Measurements from ENCODE around the gene VASH1.
A peak's percentile ranks its signal among the peaks of the same experiment; 100 is the strongest.

Gene VASH1

DNA sequence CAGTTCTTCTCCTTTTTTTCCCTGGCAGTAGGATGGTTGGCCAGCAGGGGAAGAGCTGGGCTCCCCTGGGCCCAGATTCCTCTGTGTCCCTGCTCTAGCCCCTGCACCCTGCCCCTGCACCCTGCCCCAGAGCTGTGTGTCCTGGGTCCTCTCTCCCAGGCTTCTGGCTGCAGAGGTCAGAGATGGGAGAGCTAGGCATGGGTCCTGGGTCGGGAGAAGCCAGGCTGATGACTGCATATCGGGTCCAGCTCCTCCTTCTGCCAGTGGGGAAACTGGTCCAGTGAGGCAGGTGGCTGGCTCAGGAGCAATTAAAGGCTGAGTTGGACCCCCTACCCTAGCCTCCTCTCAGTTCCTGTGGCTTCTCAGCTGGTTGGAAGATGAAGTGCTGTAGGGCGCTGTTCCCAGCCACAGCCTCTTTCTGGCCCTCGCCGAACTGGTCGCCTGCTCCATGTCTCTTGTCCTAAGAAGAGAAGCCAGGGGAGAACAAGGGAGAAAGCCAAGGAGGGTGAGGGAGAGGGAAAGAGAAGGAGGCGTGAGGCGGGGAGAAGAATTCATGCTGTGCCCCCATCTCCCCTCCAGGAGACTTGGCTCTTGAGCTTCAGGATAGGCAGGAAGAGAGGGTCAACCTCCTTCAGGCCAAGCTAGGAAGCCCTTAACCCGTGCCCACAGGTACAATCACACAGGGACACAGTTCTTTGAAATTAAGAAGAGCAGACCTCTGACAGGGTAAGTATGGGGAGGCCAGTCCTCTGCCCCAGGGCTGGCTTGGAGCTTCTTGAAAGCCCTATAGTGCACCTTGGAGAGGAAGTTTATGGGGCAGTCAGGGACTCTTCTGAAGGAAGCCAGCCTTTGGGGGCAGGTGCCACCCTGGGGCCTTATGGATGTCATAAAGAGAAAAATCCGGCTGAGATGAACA, 9.5 kb downstream of the VASH1 start:
- no peak overlapping the region for H3K27ac ChIP-seq
- no peak for DNase-seq (ENCODE audit: low read depth, low spot score)

- H3K27ac ChIP-seq: no peak overlapping the region
- no peak for DNase-seq (ENCODE audit: low read depth, low spot score)
Measured at GRCh38 chr14:76771437-76771980, 10.2 kb downstream of the VASH1 start.

DNA sequence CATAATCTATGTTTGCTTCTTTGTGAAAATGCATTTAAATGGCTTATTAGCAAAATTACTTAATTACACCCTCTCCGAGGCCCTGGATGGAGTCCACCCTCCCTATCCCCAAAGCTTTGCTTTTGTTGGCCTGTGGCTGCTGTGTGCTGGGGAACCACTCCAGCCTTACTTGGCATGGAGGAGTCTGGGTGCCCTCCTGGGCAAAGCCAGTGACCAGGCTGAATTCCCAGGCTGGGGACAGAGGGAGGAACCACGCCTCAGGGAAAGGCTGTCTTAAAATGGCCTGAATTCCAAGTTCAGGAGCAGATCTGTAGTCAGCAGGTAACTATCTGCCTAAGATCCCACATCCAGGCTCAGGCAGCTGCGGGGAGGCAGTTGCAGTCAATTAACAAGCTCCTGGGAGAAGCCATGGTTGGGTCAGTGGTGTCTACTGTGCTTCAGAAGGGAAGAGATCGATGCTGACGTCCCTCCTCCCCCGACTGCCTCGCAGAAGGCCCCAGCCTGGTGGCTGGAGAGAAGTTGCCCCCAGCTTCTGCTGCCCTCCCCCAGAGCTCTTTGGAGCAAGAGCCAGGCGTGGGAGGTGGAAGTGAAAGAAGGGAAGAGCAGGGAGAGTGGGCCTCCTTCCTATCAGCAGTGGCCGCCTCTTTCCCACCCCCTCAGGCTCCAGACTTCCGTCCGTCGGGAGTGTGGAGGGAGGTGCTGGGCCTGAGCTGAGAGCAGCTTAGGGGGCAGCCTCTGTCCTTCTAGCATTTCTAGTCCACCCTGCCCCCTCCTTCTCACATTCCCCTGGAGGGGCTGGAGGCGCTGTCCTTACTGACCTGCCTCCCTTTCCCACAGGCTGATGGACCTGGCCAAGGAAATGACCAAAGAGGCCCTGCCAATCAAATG, 11.3 kb downstream of the VASH1 start:
- no peak for DNase-seq (ENCODE audit: low read depth, low spot score)
- H3K27ac ChIP-seq: no peak overlapping the region

- no peak overlapping the region for H3K27ac ChIP-seq
- peak; percentile 40 for DNase-seq (ENCODE audit: low read depth, low spot score)
Measured at GRCh38 chr14:76773188-76773885, 12.1 kb downstream of the VASH1 start.

- no peak for DNase-seq (ENCODE audit: low read depth, low spot score)
- H3K27ac ChIP-seq: no peak overlapping the region
Measured at GRCh38 chr14:76773956-76774820, 12.9 kb downstream of the VASH1 start.

DNA sequence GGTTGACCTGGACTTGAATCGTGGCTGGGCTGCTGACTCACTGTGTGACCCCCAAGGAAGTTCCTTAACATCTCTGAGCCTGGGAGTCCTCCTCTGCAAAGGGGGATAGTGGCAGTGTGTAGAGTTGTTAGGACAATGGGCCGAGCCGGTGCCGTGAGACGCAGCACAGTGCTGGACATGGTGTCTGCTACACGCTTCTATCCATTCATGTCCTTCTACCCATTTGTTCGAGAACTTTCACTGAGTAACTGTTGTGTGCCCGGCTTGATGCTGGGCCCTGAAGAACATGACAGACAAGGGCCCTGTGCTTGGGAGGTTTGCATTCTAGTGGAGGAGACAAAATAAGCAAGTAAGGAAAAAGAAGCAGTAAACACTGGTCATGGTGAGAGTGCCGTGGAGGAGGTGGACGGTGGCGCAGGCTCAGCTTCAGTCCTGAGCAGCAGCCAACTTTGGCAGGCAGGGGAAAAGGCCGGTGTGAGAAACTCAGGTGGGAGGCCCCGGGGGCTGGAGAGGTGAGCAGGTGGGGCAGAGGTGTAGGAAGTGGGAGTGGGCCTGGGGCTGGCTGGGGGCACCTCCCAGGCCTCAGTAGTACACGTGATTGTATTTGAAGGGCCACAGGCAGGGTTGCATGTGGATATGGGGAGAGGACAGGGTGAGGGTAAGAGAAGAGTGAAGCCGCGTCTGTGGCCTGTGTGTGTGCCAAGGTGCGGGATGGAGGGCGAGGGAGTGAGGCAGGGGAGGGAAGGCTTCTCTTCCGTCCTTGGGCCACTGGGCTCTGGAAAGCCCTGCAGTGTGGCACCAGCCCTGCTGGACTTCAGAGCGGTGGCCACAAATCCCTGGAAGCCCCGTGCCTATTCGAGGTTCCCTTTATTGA, 13.8 kb downstream of the VASH1 start:
- DNase-seq (ENCODE audit: low read depth, low spot score): no peak

DNA sequence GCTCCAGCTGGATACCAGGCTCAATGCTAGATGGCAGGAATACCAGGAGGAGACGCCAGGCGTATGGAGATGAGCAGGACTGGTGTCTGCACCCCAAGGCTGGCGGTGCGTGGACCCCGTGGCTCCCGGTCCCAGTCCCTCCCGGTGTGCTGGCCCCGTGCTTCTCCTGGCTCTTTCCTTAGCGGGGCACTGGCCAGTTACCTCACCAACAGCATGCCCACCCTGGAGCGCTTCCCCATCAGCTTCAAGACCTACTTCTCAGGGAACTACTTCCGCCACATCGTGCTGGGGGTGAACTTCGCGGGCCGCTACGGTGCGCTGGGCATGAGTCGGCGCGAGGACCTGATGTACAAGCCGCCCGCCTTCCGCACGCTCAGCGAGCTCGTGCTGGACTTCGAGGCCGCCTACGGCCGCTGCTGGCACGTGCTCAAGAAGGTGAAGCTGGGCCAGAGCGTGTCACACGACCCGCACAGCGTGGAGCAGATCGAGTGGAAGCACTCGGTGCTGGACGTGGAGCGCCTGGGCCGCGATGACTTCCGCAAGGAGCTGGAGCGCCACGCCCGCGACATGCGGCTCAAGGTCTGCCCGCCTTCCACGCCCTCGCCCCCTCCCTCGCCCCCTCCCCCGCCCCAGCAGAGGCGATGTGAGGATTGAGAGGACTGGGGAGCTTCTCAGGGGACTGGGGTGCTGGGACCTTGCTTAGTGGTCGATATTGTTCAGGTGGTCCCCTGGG, 14.6 kb downstream of the VASH1 start:
- no peak for DNase-seq (ENCODE audit: low read depth, low spot score)

More for the DNA sequence above, 13.8 kb downstream of the VASH1 start:
- H3K27ac ChIP-seq: no peak overlapping the region

GRCh38 chr14:76776428-76777251, 15.4 kb downstream of the VASH1 start:
- no peak for DNase-seq (ENCODE audit: low read depth, low spot score)
- no peak overlapping the region for H3K27ac ChIP-seq

More for the DNA sequence above, 14.6 kb downstream of the VASH1 start:
- no peak overlapping the region for H3K27ac ChIP-seq

DNA sequence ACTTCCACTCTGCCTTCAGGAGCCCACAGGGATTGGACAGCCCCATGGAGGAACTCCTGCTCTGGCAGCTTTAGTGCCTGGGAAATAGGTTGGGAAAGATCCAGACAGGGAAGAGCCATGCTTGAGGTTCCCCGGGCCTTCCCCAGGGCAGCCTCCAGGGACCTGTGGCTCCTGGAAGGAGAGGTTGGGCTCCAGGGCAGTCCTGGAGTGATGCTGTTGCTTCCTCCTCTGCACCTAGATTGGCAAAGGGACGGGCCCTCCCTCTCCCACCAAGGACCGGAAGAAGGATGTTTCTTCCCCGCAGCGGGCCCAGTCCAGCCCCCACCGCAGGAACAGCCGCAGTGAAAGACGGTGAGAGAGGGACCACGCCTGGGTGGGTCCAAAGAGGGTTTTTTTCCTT, 16.5 kb downstream of the VASH1 start:
- DNase-seq (ENCODE audit: low read depth, low spot score): no peak
- no peak overlapping the region for H3K27ac ChIP-seq

DNA sequence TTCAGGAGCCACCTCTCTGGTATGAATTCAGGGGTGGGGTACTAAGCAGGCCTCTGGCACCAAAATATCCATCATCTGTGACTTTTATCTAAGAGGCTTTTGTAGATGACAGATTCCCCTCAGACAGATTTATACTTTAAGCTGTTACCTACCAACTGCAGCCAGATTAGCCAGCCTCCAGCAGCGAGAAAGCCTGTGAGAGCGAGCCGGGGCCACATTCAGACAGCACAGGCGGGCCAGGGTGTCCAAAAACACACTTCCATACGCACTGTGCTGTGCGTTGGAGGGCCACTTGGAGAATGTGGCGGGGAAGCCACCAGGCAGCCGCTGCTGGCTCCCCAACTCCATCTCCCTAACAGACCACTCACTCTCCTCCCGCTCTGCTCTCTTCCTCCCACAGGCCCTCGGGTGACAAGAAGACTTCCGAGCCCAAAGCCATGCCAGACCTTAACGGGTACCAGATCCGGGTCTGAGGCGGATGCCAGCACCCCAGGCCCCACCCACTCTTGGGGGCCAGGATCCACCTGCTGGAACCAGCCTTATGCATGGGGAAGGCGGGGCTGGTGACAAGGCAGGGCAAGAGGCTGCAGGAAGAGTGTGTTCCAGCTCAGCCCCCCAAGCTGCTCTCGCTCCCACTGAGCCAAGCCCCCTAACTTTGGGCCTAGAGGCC, 17.4 kb downstream of the VASH1 start:
- no peak for DNase-seq (ENCODE audit: low read depth, low spot score)
- H3K27ac ChIP-seq: no peak overlapping the region

GRCh38 chr14:76779221-76780057, 18.2 kb downstream of the VASH1 start:
- no peak overlapping the region for H3K27ac ChIP-seq
- DNase-seq (ENCODE audit: low read depth, low spot score): no peak

- H3K27ac ChIP-seq: no peak overlapping the region
- DNase-seq (ENCODE audit: low read depth, low spot score): no peak
Measured at GRCh38 chr14:76780058-76780345, 18.7 kb downstream of the VASH1 start.

DNA sequence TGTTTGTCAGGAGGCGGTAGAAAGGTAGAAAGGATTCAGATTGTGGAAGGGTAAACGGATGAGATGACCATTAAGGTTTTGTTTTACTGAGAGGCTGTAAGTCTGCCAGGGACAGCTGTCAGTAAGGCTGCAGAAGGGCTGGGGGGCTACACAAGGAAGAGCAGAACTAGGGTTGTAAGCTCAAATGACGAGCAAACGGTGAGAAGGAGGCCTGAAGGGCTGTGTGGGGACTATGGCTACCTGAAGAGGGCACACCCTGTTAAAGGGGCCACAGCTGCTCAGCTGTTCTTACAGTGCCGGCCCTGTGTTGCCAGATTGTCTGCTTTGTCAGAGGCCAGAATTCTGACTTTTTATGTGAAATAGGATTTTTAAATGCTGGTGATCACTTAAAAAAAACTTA, 19.1 kb downstream of the VASH1 start:
- DNase-seq (ENCODE audit: low read depth, low spot score): no peak

DNA sequence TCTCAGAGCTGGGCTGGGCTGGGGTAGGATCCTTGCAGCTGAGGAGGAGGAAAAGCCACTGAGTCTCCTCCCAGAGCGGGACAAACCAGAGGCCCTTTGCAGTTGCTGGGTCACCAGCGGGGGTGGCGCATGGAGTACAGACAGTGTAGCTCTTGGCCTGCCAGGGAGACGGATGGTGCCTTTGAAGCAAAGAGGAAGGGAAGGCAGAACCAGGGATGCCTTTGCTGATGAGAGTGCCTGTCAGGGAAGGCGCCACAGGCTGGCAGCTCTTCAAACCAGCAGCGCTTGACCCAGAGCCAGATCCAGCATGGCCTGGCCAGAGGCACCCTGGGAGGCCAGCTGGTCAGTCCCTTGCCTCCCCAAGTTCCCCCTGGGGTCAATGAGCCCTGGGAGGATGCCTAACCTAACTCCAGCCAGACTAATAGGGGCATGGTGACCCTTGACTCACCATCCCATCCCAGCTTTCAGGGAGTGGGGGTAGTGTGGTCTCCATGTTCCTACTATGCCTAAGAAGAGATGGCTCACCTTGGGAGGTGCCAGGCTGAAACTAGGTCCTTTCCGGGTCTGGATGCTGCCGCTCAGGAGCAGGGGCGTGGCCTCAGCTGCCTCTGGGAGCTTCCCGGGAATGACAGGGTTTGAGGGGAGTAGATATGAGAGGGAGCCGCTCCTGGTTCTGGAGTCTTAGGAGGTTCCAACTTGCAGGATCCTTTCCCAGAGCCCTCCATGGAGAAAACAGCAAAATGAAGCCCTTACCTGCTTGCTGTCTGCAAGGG, 19.8 kb downstream of the VASH1 start:
- no peak for DNase-seq (ENCODE audit: low read depth, low spot score)
- H3K27ac ChIP-seq: no peak overlapping the region

More for the DNA sequence above, 19.1 kb downstream of the VASH1 start:
- no peak overlapping the region for H3K27ac ChIP-seq

- no peak overlapping the region for H3K27ac ChIP-seq
- DNase-seq (ENCODE audit: low read depth, low spot score): no peak
Measured at GRCh38 chr14:76781648-76782051, 20.4 kb downstream of the VASH1 start.
